Measurements from ENCODE around the gene ESR1.
"Not testable (repeated sequence)": the region's sequence is repeated elsewhere in the genome, so short reads cannot be mapped to it uniquely, and the experiment has no call there.

The ESR1 gene

GRCh38 chr6:151993364-151993763 is 185.9 kb downstream of the ESR1 start:
- no peak for DNase-seq

DNA sequence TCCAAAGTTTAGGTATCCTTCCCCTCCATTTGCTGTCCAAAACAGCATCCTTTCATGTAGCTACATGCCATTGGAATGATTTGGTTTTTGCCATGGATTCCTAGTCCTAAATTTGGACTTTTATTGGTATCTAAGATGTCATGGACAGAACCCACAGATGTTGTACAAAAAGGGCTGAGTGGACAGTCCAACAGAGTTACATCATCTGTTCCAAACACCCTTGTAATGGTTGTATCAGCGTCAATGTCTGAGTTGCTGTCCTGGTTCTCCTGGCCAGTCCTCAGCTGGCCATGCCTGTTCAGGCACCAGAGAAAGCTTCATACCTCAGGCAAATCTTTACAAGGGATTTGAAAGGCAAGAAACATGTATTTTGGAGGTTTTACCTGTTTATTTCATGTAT is 191.3 kb downstream of the ESR1 start:
- DNase-seq: no peak

- no peak for DNase-seq
These were observed 191.7 kb downstream of the ESR1 start for GRCh38 chr6:151999194-151999593.

DNA sequence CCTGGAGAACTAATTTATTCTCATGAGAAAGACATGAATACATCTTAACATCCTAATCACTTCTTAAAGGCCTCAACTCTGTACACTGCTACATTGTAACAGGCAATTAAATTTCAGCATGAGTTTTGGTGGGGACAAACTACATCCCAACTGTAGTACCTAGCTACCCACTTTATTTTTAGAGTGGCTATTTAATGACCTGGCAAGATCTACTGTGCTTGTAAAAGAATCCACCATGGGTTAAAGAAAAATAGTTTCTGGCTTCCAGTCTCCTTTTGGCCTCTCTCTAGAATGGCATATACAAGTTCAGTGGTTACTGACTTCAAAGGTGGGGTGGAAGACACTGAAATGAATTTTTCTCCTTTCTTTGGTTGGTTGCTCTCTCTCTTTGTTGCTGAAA is 193.9 kb downstream of the ESR1 start:
- DNase-seq: no peak

DNA sequence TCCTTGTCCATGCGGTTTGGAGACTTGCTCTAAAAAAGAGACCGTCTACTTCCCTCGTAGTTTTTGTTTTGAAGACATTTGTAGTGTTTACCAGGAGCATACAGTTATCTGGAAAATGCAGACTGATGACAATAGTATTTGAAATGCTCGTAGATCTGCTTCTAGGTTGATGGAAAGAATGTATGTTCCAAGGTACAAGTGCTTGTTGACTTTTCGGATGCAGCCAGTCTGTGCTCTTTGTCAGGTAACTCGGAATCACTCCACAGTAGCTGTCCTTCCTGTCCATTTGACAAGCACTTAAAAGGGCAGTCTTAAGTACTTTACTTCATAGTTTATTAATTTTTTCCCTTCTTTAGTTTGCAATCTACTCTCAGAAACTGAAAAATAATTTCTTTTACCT is 194.8 kb downstream of the ESR1 start:
- DNase-seq: no peak

DNA sequence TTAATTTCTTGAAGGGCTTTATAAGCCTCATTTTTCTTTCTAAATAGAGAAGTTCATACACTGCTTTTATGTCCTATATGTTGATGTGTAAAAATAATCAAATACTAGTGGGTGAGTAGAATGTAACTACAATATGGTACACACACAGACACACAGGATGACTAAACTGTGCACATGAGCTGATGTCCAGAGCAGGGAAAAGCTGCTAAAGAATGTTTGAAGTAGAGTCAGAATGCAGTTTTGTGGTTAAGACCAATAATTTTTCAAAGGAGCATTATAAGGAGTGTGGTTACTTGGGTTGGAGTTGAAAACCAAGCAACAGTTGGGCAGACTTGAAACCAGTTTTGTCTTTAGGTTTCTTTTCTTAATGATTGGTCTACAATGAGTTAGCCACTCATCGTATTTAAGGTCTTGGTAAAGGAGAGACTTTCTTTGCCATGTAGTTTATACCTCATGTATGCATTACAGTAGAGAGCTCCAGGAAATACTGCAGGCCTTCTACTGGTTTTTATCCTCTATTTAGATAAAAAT is 196.6 kb downstream of the ESR1 start:
- DNase-seq: no peak

DNA sequence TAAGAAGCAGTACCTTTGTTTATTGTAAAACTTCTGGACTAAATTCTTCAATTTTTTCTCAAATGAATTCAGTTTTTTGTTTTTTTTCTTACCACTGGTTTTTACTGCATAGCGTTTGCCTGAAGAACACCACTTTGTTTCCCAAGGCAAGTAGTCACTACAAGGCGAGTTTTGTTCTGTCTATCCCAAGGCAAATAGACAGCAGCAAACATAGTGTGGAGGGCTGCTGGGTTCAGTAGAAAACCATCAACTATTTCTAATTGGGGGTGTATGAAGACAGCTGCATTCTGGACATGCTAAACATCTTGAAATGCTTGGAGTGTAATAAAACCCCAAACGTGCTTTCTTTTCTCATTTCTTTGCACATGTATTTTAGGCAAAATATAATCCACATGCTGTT is 197.4 kb downstream of the ESR1 start:
- no peak for DNase-seq

DNA sequence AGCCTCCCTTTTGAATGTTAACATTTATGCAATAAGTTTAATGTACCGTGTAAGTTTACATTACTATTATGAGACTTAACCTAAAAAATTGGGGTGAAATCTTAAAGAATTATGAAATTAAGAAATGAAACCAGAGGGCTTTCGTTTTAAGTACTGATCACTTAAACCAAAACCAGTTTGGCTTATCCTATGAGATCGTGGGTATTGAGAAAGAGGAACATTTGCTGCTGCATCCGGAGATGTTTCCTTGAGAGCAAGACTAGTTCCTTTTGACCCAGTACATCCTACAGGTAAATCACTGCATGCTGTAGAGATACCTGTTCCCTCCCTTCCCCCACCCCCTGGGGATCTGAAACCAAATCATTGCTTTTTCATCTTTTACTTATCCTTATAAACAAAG is 201.3 kb downstream of the ESR1 start:
- no peak for DNase-seq

- DNase-seq: no peak
These were observed 204.7 kb downstream of the ESR1 start for GRCh38 chr6:152012227-152012626.

DNA sequence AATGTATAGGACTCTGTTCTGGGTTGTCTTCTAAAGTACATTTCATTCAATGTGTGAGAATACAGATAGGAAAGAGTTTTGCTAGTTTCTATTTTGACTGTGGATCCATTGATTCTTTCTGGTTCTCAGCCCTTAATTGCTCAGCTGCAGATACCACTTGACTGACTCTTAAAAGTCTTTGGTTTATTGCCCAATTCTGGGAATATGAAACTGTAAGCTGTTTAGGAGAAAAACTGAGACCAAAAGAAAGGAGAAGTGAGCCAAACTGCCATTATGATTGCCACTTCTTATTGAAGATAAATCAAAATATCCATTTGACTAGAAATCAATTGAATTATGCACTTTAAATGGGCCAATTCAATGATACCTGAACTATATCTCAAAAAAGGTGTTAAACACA is 211.4 kb downstream of the ESR1 start:
- DNase-seq: no peak

- no peak for DNase-seq
These were observed 214.8 kb downstream of the ESR1 start for GRCh38 chr6:152022303-152022702.

GRCh38 chr6:152023613-152024012 is 216.1 kb downstream of the ESR1 start:
- no peak for DNase-seq

DNA sequence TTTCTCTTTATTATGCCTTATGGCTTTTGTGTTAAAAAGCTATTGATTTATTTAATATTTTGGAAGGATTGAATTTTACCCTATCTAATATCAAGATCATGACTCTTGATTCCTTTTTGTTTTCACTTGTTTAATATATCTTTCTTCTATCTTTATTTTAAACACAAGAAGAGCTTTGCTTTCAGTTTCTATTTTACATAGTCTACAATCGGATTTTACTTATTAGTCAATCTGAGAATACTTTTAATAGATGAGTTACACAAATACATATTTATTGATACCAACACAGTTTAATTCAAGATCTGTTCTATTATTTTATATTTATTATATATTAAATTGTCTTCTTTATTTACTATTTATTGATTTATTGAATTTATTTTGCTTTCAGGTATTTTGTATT is 218.8 kb downstream of the ESR1 start:
- DNase-seq: no peak

DNA sequence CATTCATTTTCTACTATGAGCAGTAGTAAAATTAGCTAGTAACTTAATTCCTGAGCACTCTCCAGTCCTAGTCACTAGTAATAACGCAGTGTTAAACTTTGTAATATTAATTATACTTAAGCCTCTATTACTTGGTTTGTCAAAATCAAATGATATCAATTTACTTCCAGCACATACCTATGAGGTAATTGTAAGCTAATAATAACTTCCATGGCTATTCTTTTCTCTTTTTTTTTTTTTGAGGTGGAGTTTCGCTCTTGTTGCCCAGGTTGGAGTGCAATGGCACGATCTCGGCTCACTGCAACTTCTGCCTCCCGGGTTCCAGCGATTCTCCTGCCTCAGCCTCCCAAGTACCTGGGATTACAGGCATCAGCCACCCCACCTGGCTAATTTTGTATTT is 219.3 kb downstream of the ESR1 start:
- not testable (repeated sequence) for DNase-seq

DNA sequence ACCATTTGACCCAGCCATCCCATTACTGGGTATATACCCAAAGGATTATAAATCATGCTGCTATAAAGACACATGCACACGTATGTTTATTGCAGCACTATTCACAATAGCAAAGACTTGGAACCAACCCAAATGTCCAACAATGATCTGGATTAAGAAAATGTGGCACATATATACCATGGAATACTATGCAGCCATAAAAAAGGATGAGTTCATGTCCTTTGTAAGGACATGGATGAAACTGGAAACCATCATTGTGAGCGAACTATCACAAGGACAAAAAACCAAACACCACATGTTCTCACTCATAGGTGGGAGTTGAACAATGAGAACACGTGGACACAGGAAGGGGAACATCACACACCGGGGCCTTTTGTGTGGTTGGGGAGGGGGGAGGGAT is 226.3 kb downstream of the ESR1 start:
- not testable (repeated sequence) for DNase-seq

- no peak for DNase-seq
These were observed 227.1 kb downstream of the ESR1 start for GRCh38 chr6:152034631-152035030.

DNA sequence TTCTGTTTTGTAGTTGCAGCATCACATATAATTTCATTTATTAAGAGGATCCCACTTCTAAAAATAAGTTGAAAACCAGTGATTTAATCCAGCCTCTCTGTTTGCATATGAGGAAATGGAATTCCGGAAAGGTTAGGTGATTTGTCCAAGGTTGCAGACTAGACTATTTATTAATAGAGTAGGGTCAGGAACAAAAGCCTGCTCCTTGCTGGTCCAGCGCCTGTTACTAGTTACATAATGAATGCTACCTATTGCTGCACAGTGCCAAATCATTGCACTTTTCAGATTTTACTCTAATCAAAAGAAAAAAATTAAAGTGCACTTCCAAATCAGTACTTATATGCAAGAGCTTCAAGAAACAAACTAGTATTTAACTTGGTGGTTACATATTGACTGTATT is 238.6 kb downstream of the ESR1 start:
- no peak for DNase-seq

GRCh38 chr6:152048921-152049320 is 241.4 kb downstream of the ESR1 start:
- no peak for DNase-seq

GRCh38 chr6:152049502-152049901 is 242.0 kb downstream of the ESR1 start:
- DNase-seq: no peak

DNA sequence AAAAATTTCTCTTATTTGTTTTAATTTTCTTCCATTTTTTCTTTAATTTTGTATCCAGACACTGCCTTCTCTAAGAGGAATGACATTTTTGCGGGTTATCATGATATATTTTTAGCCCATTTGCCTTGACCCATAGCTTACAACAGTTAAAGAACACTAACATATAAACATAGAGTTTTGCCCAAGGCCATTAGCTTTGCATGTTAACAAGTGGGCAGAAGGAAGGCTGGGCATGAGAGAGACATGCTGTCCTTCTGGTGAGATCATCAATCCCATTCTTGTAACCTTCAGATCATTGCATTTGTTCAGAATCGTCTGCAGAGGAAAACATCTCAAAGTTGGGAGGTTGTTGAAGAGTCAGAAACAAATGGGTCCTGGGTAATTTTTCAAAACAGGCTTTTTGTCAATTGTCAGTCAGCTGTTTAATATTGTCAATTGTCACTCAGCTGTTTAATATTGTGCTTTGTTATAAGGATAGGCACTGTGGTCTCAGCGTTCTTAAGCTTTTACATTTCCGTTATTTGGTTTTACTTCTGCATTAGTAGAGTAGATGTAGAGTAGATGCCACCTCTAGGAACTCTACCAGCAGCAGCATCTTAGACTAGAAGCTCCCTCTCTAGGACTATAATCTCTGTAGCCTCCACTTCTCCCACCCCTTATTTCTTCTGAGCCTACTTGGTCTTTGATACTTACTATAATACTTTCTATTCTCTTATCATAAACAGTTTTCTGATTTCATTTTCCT is 243.1 kb downstream of the ESR1 start:
- no peak for DNase-seq

- DNase-seq: no peak
These were observed 244.6 kb downstream of the ESR1 start for GRCh38 chr6:152052061-152052460.

GRCh38 chr6:152053332-152053731 is 245.8 kb downstream of the ESR1 start:
- no peak for DNase-seq

GRCh38 chr6:152054441-152054840 is 247.0 kb downstream of the ESR1 start:
- DNase-seq: no peak

GRCh38 chr6:152055517-152055916 is 248.0 kb downstream of the ESR1 start:
- no peak for DNase-seq

DNA sequence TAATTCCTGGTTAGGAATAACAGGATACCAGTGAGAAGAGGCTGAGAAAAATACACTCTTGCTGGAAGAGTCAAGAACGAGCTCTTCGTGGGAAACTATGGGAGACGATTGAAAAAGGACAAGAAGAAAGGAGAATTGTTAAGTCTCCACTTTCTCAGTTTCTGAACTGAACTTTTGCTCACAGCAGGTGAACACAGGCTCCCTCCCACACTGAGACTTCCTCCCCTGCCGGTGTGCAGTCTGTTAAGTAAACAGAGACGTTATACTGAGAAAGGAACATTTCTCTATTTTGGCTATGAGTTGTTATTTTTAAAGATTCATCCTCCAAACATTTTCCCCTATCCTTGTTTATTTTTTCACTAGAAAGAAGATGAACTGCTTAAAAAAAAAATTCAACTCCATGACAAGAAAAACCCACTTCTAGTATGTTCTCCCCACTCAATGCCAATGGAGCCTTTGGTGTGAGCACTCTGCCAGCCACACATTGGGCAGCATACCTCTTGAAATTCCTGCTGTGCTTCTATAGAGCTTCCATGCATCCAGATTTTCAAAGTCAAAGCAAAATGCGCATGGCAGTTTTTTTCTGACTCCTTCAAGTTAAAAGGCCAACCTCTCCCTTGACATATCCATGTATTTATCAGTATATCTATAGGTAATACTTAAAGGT is 250.5 kb downstream of the ESR1 start:
- no peak for DNase-seq

All from stimulated activated naive CD4-positive, alpha-beta T cell treated with Interleukin-2 at 50 U/mL for 16 hours (primary cell).